SK-N-SH treated with all-trans-retinoic acid at 6 μM for 48 hours (cell line): ENCODE measurements around the gene SOX6.

Source experiments
- ATAC-seq: fragments of 200-7000 bp; cut with Tn5 transposase; 3 replicates; pipeline ENCODE4 v1.9.1; 2020; ENCODE audit warnings: mild to moderate bottlenecking, moderate library complexity
- ARNTL ChIP-seq: fragments of 450-650 bp; formaldehyde crosslinking; IDR thresholded peaks from 2 replicates; pipeline ENCODE4 v1.5.0; 2020; ENCODE audit warnings: low read depth, mild to moderate bottlenecking, moderate library complexity, borderline replicate concordance
- BACH2 ChIP-seq: fragments of 250-450 bp; sonication (Bioruptor Pico); IDR thresholded peaks from 2 replicates; pipeline ENCODE4 v1.9.0; 2021; ENCODE audit warnings: mild to moderate bottlenecking, borderline replicate concordance
- CREB5 ChIP-seq: fragments of 250-450 bp; sonication (Bioruptor Pico); IDR thresholded peaks from 2 replicates; pipeline ENCODE4 v1.5.1; 2020; ENCODE audit warnings: low read depth, mild to moderate bottlenecking, moderate library complexity
- CSDC2 ChIP-seq: fragments of 250-450 bp; sonication (Bioruptor Pico); IDR thresholded peaks from 2 replicates; pipeline ENCODE4 v1.5.0; 2020; ENCODE audit warnings: mild to moderate bottlenecking, moderate library complexity
- CSRNP3 ChIP-seq: fragments of 250-450 bp; sonication (Bioruptor Pico); IDR thresholded peaks from 2 replicates; pipeline ENCODE4 v1.5.1; 2021; ENCODE audit warnings: mild to moderate bottlenecking, moderate library complexity
- ESRRG ChIP-seq: fragments of 250-450 bp; sonication (Bioruptor Pico); IDR thresholded peaks from 2 replicates; pipeline ENCODE4 v1.6.1; 2021; ENCODE audit warnings: mild to moderate bottlenecking
- ISL1 ChIP-seq: fragments of 250-450 bp; sonication (Bioruptor Pico); IDR thresholded peaks from 2 replicates; pipeline ENCODE4 v2.1.2; 2022; ENCODE audit warnings: mild to moderate bottlenecking, moderate library complexity
- OSR1 ChIP-seq: fragments of 250-450 bp; sonication (Bioruptor Pico); IDR thresholded peaks from 2 replicates; pipeline ENCODE4 v1.8.0; 2022; ENCODE audit warnings: moderate library complexity, mild to moderate bottlenecking, inconsistent platforms
- PATZ1 ChIP-seq: fragments of 250-450 bp; sonication (Bioruptor Pico); IDR thresholded peaks from 2 replicates; pipeline ENCODE4 v1.8.0; 2020; ENCODE audit warnings: mild to moderate bottlenecking, moderate library complexity, borderline replicate concordance
- POU6F1 ChIP-seq: fragments of 250-450 bp; sonication (Bioruptor Pico); IDR thresholded peaks from 2 replicates; pipeline ENCODE4 v1.8.0; 2021; ENCODE audit warnings: low read depth, mild to moderate bottlenecking, moderate library complexity, borderline replicate concordance
- PPARA ChIP-seq: fragments of 250-450 bp; sonication (Bioruptor Pico); IDR thresholded peaks from 2 replicates; pipeline ENCODE4 v1.5.0; 2020; ENCODE audit warnings: mild to moderate bottlenecking, borderline replicate concordance
- RARB ChIP-seq: fragments of 250-450 bp; sonication (Bioruptor Pico); IDR thresholded peaks from 2 replicates; pipeline ENCODE4 v1.8.0; 2021; ENCODE audit warnings: mild to moderate bottlenecking, moderate library complexity
- SNAI2 ChIP-seq: fragments of 250-450 bp; sonication (Bioruptor Pico); IDR thresholded peaks from 2 replicates; pipeline ENCODE4 v1.5.0; 2020; ENCODE audit warnings: mild to moderate bottlenecking, moderate library complexity
- TCF4 ChIP-seq: fragments of 250-450 bp; sonication (Bioruptor Pico); IDR thresholded peaks from 2 replicates; pipeline ENCODE4 v1.8.0; 2021; ENCODE audit warnings: mild to moderate bottlenecking, moderate library complexity, borderline replicate concordance
- TOX ChIP-seq: fragments of 250-450 bp; sonication (Bioruptor Pico); IDR thresholded peaks from 2 replicates; pipeline ENCODE4 v1.8.0; 2021; ENCODE audit warnings: mild to moderate bottlenecking, moderate library complexity, borderline replicate concordance
- TSHZ2 ChIP-seq: fragments of 250-450 bp; sonication (Bioruptor Pico); IDR thresholded peaks from 2 replicates; pipeline ENCODE4 v1.5.0; 2020; ENCODE audit warnings: mild to moderate bottlenecking, moderate library complexity
- ZC3H10 ChIP-seq: fragments of 250-450 bp; sonication (Bioruptor Pico); IDR thresholded peaks from 2 replicates; pipeline ENCODE4 v1.5.1; 2021; ENCODE audit warnings: mild to moderate bottlenecking, moderate library complexity
- ZFP3 ChIP-seq: fragments of 250-450 bp; sonication (Bioruptor Pico); IDR thresholded peaks from 2 replicates; pipeline ENCODE4 v1.5.0; 2020; ENCODE audit warnings: mild to moderate bottlenecking, moderate library complexity
- ZFP30 ChIP-seq: fragments of 450-650 bp; formaldehyde crosslinking; IDR thresholded peaks from 2 replicates; pipeline ENCODE4 v1.5.0; 2022; ENCODE audit warnings: mild to moderate bottlenecking, moderate library complexity
- ZNF565 ChIP-seq: fragments of 450-650 bp; formaldehyde crosslinking; conservative IDR thresholded peaks from 2 replicates; pipeline ENCODE4 v1.5.0; 2020; ENCODE audit warnings: low read depth, mild to moderate bottlenecking, moderate library complexity
- ZNF70 ChIP-seq: fragments of 450-650 bp; formaldehyde crosslinking; IDR thresholded peaks from 2 replicates; pipeline ENCODE4 v1.5.0; 2020; ENCODE audit warnings: mild to moderate bottlenecking, moderate library complexity
- ZNF8 ChIP-seq: fragments of 450-650 bp; formaldehyde crosslinking; IDR thresholded peaks from 2 replicates; pipeline ENCODE4 v1.5.0; 2020; ENCODE audit warnings: mild to moderate bottlenecking, moderate library complexity

The SOX6 gene

GRCh38 chr11:16049611-16050010 lies 306.7 kb downstream of the SOX6 start (continued):
- TF ChIP-seq TCF4 (CRISPR knock-in tag) (no peak), BACH2 (CRISPR knock-in tag) (no peak), CSRNP3 (CRISPR knock-in tag) (no peak)

- ATAC-seq, result no peak
- TF ChIP-seq PPARA (no peak), CREB5 (CRISPR knock-in tag) (no peak), TOX (CRISPR knock-in tag) (no peak), ISL1 (CRISPR knock-in tag) (no peak), TCF4 (CRISPR knock-in tag) (no peak), BACH2 (CRISPR knock-in tag) (no peak), ESRRG (CRISPR knock-in tag) (no peak), ARNTL (CRISPR knock-in tag) (no peak), ZC3H10 (CRISPR knock-in tag) (no peak)
These were observed 309.3 kb downstream of the SOX6 start for GRCh38 chr11:16047073-16047472.

- ATAC-seq, result no peak
- TF ChIP-seq TSHZ2 (CRISPR knock-in tag) (no peak), TOX (CRISPR knock-in tag) (no peak), SNAI2 (no peak), ZFP30 (CRISPR knock-in tag) (no peak), ZNF8 (CRISPR knock-in tag) (no peak), ESRRG (CRISPR knock-in tag) (no peak), ZNF70 (no peak), ZNF565 (no peak), ZFP3 (CRISPR knock-in tag) (no peak), ZC3H10 (CRISPR knock-in tag) (no peak), RARB (no peak), PATZ1 (no peak), CSRNP3 (CRISPR knock-in tag) (no peak), CREB5 (CRISPR knock-in tag) (no peak), PPARA (no peak), OSR1 (CRISPR knock-in tag) (no peak), POU6F1 (CRISPR knock-in tag) (no peak), CSDC2 (CRISPR knock-in tag) (no peak), TCF4 (CRISPR knock-in tag) (no peak), BACH2 (CRISPR knock-in tag) (no peak)
These were observed 312.7 kb downstream of the SOX6 start for GRCh38 chr11:16043617-16044016.
